Activated effector memory CD4-positive, alpha-beta T cell treated with anti-CD3 and anti-CD28 coated beads, Interleukin-2, amount 50 U/mL, for 16 hours (primary cell): ENCODE measurements around the gene FAM3D.

Experiments used
- DNase-seq: peaks from one replicate; pipeline ENCODE4 v3.0.0-alpha.2; 2020

The FAM3D gene

GRCh38 chr3:58588030-58588614, 78.5 kb downstream of the FAM3D start:
- no peak for DNase-seq

- DNase-seq: no peak
Measured at GRCh38 chr3:58586776-58587192, 79.8 kb downstream of the FAM3D start.

GRCh38 chr3:58585994-58586393, 80.6 kb downstream of the FAM3D start:
- DNase-seq: no peak

- DNase-seq: peak; percentile 79
Measured at GRCh38 chr3:58585005-58585786, 81.4 kb downstream of the FAM3D start.

GRCh38 chr3:58584690-58585004, 81.9 kb downstream of the FAM3D start:
- DNase-seq: no peak
